COLO668 (cell line): Measurements from ENCODE around the gene MAP3K5.
A peak's percentile ranks its signal among the peaks of the same experiment; 100 is the strongest.

ENCODE experiments used
- DNase-seq: peaks from one replicate; lab custom pipeline; 2025; ENCODE audit not compliant: unreplicated experiment; lab: John Stamatoyannopoulos, UW

MAP3K5 gene

DNA sequence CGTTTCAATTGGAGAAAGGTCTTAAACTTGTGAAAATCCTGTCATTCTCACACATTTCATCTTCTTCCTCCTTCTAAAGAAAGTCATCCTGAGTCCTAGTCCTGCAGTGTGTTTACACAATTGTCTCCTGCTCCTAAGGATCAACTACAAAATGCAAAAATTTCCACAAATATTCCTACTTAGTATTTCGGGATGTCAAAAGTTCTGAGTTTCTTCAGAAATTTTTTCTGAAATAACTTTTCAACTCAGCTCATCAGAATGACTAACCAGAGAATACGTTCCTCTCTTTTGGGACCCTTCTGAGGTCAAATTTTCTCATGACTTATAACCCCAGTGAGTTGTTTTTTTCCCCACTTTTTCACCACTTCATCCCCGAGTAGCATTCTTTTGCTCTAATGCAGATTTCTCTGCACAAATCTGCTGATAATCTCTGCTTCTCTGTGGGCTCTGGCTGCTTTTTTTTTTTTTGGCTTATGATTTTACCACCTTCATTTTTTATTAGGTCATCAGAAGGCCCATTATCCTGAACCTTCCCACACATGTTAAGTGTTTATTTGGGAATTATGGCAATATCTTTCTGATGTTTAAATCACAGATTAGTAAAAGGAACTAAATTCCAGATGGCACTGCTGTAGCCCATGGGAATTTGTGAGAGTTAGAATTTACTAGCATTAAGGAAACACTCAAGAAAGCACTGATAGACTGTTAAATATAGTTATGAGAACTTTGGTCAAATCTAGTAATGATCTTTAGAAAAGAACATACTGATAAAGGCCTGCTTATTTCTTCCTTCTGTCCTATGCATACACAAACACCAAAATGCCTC lies 41.4 kb downstream of the MAP3K5 start:
- no peak for DNase-seq

DNA sequence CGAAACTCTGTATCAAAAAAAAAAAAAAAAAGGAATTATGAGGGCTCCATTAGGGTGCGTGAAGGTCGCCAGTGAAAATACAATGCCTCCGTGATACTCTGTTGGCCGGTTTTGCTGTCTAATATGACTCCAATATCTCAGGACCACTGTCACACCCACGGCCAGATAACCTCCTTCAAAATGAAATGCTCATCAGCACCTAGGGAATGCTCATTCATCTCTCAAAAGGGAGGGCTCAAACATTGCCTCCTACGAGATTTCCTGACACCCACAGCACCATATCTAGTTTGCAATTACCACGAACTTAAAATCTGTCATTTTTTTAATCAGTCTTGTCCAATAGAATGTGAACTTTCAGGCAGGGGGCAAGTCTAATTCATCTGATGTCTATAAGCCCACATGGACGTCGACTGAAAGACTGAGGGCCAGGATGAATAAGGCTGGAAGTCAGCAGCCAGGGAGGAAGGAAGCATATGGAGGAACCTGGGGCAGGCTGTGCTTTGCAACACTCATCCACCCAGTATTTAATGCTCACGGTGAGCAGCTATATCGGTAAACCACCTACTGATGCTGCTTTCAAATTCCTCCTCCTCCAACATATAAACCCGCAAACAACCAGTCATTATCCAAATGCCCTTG lies 42.8 kb downstream of the MAP3K5 start:
- no peak for DNase-seq

DNA sequence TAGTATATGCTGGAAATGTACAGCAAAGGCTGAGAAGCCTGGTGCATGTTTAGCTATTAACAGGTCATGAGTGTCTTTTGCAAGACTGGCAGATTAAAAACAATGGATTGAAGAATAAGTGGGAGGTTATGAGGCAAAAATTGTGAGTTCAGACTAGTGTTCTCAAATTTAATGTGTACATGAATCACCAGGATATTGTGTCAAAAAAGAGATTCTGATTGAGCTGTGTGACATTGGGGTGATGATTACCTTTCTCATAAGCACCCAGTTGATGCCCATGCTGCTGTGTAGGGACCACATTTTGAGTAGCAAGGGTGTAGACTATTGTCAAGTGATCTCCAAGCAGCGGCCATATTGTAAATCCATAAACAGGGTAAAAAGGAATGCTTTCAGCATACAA lies 44.8 kb downstream of the MAP3K5 start:
- no peak for DNase-seq

DNA sequence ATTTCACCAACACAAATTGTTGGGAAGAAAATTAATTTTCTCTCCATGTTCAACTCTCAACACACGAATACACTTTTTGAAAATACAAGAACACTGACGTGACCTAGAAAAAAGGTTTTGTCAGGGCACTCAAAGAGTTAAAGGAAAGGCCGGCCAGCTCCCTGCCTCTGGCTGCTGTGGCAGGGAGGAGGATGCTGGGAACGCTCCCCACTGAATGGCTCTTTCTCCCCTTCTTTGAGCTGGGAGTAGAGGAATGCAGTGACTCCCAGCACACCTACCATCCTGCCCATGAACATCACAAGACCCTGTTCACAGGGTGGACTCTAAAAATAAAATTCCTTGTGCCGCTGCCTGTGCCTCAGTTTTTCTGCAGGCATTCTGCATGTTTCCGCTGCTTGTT lies 47.0 kb downstream of the MAP3K5 start:
- DNase-seq, result no peak

DNA sequence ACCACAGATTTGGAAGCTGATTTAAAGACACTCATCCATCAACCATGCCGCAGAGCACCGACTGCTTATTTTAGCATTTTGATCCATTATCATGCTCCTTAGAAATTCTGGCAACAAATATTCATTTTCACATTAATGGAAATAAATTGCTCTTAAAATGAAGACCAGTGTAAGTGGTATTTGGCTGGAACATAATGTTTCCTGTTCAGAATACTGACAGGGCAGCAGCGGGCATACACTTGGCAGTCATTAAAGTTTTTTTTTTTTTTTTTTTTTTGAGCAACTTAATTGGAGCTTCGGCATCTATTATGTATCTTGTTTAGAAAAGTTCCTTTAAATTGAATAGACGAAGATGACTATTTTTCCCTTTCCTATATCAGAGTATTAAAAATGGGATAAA lies 47.4 kb downstream of the MAP3K5 start:
- no peak for DNase-seq

DNA sequence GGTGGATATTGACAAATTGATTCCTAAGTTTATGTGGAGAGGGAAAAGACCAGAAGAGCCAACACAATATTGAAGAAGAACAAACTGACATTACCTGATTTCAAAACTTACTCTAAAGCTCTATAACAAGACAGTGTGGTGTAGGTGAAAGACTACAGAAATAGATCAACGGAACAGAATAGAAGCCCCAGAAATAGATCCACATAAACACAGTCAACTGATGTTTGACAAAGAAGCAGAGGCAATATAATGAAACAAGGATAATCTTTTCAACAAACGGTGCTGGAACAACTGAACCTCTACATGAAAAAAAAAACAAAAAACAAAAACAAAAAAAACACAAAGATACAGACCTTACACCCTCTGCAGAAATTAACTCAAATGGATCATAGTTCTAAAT lies 50.2 kb downstream of the MAP3K5 start:
- DNase-seq, result no peak

DNA sequence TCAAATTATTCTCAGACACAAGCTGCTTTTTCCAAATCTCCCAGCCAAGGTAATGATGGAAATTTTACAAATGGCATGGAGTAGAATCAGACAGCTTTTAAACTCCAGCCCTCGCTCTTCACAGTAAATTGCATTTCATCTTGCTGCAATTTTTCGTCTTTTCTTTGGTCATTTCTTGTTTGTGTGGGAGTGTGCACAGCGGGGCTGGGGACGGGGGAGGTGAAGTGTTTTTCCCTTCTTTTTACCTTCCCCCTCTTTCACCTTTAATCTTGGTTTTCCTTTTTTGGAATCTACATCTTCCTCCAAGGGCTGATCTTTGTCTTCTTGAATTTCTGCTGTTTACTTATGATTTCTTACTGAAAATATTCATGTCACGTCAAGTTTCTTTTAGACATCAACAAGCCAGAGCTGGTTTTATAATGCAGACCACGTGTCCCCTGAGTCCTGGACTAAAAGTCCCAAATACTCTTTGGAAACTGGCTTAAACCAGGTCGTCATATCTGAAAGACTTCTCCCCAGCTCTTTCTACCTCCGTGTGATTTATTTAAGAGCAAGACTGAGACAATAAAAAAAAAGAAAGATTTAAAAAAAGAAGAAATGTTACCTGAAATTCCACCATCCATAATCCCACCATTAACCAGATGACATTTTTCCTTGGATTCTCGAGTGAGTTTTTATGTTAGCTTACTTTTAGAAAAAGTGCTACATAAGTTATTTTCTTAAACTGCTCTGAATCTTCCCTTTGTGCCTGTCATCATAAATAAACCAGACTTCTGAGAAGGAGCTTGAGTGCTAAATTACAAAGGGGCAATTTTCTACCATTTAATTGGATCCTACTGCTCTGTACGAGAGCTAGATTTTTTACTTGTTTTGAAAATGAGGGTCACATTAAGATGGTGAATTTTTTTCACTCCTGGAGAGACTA lies 52.0 kb downstream of the MAP3K5 start:
- no peak for DNase-seq

- no peak for DNase-seq
Observed at GRCh38 chr6:136739501-136739900, 52.8 kb downstream of the MAP3K5 start.

DNA sequence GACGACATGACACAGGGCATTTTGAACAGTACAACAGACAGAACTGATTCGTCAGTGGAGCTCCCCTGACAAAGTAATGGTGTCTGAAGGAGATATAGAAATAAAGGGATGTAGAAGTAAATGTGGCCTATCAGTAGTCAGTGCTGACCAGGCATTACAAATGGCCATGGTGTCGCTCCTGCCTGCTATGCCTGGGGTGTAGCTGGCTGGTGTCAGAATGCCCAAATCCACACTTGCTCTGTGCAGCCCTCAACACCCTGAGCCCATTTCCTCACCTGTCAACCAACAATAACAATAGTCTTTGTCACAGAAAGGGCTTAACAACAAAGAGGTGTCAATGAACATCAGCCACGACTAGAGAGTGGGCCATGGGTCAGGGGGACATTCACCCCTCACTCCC lies 53.2 kb downstream of the MAP3K5 start:
- no peak for DNase-seq

GRCh38 chr6:136738692-136739057 lies 53.6 kb downstream of the MAP3K5 start:
- DNase-seq, result no peak

GRCh38 chr6:136737871-136738691 lies 54.2 kb downstream of the MAP3K5 start:
- DNase-seq, result peak; percentile 8

DNA sequence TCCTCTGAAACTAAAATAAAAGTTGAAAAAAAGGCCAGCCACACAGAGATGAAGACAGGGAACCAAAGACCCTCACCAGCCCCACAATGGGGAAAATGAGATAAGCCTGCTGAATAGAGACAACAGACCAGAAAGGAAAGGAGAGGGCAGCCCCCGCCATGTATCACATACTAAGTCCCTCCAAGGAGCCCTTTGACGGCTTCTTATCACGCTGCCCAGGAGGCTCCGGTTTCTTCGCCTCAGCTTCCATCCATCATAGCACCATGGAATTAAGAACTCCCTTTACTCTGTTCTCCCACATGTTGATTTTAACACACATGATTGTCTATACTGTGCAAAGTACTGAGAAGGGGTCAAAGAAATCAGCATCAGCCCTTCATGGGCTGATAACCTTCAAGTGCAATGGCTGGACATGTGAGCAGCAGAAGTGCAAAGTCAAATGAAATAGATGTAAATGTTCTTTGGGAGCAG lies 54.9 kb downstream of the MAP3K5 start:
- DNase-seq, result no peak

GRCh38 chr6:136736281-136736960 lies 55.9 kb downstream of the MAP3K5 start:
- DNase-seq, result no peak

DNA sequence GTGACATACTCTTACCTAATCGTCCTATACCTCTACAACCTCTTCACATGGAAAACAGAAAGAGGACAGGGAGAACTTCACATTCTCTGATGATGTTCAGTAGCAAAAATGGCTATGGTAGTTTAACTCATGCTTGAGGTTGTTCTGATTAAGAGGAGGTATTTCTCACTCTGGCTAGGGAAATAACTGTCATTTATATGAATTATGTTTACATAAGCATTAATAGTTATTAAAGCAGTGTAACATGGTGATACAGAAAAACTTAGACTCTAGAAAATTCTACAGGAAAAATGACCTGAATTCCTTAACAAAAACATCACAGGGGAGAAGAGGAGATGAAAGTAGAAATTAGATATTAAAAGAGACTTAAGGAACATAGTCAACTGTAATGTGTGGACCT lies 57.3 kb downstream of the MAP3K5 start:
- no peak for DNase-seq

- no peak for DNase-seq
Observed at GRCh38 chr6:136732889-136733288, 59.4 kb downstream of the MAP3K5 start.

DNA sequence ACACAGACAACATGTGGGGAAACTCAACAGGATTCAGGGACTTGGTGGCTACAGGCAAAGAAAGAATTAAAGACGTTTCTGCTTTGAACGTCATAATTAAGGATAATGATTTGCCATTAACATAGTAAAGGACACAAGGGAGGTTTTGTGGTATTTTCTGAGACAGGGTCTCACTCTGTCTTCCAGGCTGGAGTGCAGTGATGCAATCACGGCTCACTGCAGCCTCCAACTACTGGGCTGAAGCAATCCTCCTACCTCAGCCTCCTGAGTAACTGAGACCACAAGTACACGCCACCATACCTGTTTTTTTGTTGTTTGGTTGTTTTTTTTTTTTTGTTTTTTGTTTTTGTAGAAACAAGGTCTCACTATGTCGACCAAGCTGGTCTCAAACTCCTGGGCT lies 62.4 kb downstream of the MAP3K5 start:
- DNase-seq, result no peak

- DNase-seq, result no peak
Observed at GRCh38 chr6:136728976-136729515, 63.2 kb downstream of the MAP3K5 start.

GRCh38 chr6:136728033-136728939 lies 64.0 kb downstream of the MAP3K5 start:
- DNase-seq, result no peak
